Measurements from ENCODE around the gene GNG12.

Gene GNG12

GRCh38 chr1:67700692-67701410 is 132.4 kb downstream of the GNG12 start:
- ChIA-PET CTCF (interaction anchor here (0.6 to 3.2 kb wide), 9 partner anchors 9 to 59 kb away, joined by 3 to 15 read pairs (median 5); no protein-coding TSS in a partner anchor), POLR2A (interaction anchor here (1.3 kb wide), 1 partner anchor 16 kb away, joined by 6 read pairs; the partner anchor contains the start of gene GADD45A)
- no peak for TF ChIP-seq CTCF (IDR thresholded peaks at IDR 0.05; ENCODE audit: control extremely low read depth, extremely low read depth, low read depth, missing control alignments)
- DNase-seq (ENCODE audit: extremely low spot score): peak; percentile 43

- POLR2A ChIA-PET: no interaction called here
These were observed 133.0 kb downstream of the GNG12 start for GRCh38 chr1:67700220-67700619.

GRCh38 chr1:67696708-67697107 is 136.6 kb downstream of the GNG12 start:
- no peak for TF ChIP-seq CTCF (IDR thresholded peaks at IDR 0.05; ENCODE audit: control extremely low read depth, extremely low read depth, low read depth, missing control alignments)

More at GRCh38 chr1:67700220-67700619, 133.0 kb downstream of the GNG12 start:
- no peak for TF ChIP-seq CTCF (IDR thresholded peaks at IDR 0.05; ENCODE audit: control extremely low read depth, extremely low read depth, low read depth, missing control alignments)
- CTCF ChIA-PET: interaction anchor here (0.6 to 3.2 kb wide), 7 partner anchors 9 to 60 kb away, joined by 3 to 15 read pairs (median 6); no protein-coding TSS in a partner anchor
- DNase-seq (ENCODE audit: extremely low spot score): no peak

GRCh38 chr1:67695963-67696362 is 137.3 kb downstream of the GNG12 start:
- ChIA-PET POLR2A (interaction anchor here (0.9 kb wide), 1 partner anchor 10 kb away, joined by 4 read pairs; the partner anchor contains the start of gene GADD45A), CTCF (no interaction called here)
- TF ChIP-seq CTCF (IDR thresholded peaks at IDR 0.05; ENCODE audit: control extremely low read depth, extremely low read depth, low read depth, missing control alignments): no peak
- DNase-seq (ENCODE audit: extremely low spot score): no peak

More at GRCh38 chr1:67696708-67697107, 136.6 kb downstream of the GNG12 start:
- DNase-seq (ENCODE audit: extremely low spot score): no peak
- ChIA-PET POLR2A (interaction anchor here (0.9 kb wide), 1 partner anchor 11 kb away, joined by 4 read pairs; the partner anchor contains the start of gene GADD45A), CTCF (no interaction called here)

- no peak for TF ChIP-seq CTCF (IDR thresholded peaks at IDR 0.05; ENCODE audit: control extremely low read depth, extremely low read depth, low read depth, missing control alignments)
- DNase-seq (ENCODE audit: extremely low spot score): no peak
- ChIA-PET CTCF (interaction anchor here (0.9 to 2.7 kb wide), 5 partner anchors 9 to 74 kb away, joined by 3 to 9 read pairs (median 4); no protein-coding TSS in a partner anchor), POLR2A (interaction anchor here (0.5 kb wide), 1 partner anchor 74 kb away, joined by 3 read pairs; no protein-coding TSS in a partner anchor)
These were observed 141.6 kb downstream of the GNG12 start for GRCh38 chr1:67691712-67692111.

- TF ChIP-seq CTCF (IDR thresholded peaks at IDR 0.05; ENCODE audit: control extremely low read depth, extremely low read depth, low read depth, missing control alignments): no peak
- ChIA-PET POLR2A (no interaction called here), CTCF (interaction anchor here (2.7 kb wide), 1 partner anchor 11 kb away, joined by 9 read pairs; no protein-coding TSS in a partner anchor)
- no peak for DNase-seq (ENCODE audit: extremely low spot score)
These were observed 142.9 kb downstream of the GNG12 start for GRCh38 chr1:67690411-67690810.
